Hematopoietic multipotent progenitor cell treated with erythropoietin and hydrocortisone succinate and interleukin-3 and kit ligand, for 4 days (in vitro differentiated cells): Measurements from ENCODE around the gene RBM48.
A peak's percentile ranks its signal among the peaks of the same experiment; 100 is the strongest.

Experiments used
- DNase-seq: peaks from one replicate; pipeline ENCODE4 v3.0.0-alpha.2; 2015

RBM48 gene

GRCh38 chr7:92546856-92547497 lies 18.4 kb downstream of the RBM48 start:
- DNase-seq = no peak

GRCh38 chr7:92547579-92547978 lies 19.0 kb downstream of the RBM48 start:
- no peak for DNase-seq

- no peak for DNase-seq
Measured at GRCh38 chr7:92550194-92550593, 21.6 kb downstream of the RBM48 start.

GRCh38 chr7:92557249-92557648 lies 28.7 kb downstream of the RBM48 start:
- DNase-seq = peak; percentile 6

GRCh38 chr7:92557808-92558362 lies 29.3 kb downstream of the RBM48 start:
- DNase-seq = no peak

GRCh38 chr7:92560602-92561001 lies 32.0 kb downstream of the RBM48 start:
- DNase-seq = peak; percentile 12

- DNase-seq = no peak
Measured at GRCh38 chr7:92563345-92563744, 34.8 kb downstream of the RBM48 start.

GRCh38 chr7:92567460-92567859 lies 38.9 kb downstream of the RBM48 start:
- DNase-seq = no peak

- DNase-seq = peak; percentile 23
Measured at GRCh38 chr7:92569137-92569536, 40.5 kb downstream of the RBM48 start.

- no peak for DNase-seq
Measured at GRCh38 chr7:92576296-92576695, 47.7 kb downstream of the RBM48 start.

- no peak for DNase-seq
Measured at GRCh38 chr7:92582948-92583347, 54.4 kb downstream of the RBM48 start.

- no peak for DNase-seq
Measured at GRCh38 chr7:92584953-92585352, 56.4 kb downstream of the RBM48 start.

- peak; percentile 47 for DNase-seq
Measured at GRCh38 chr7:92586403-92586802, 57.8 kb downstream of the RBM48 start.

- peak; percentile 47 for DNase-seq
Measured at GRCh38 chr7:92586841-92587240, 58.2 kb downstream of the RBM48 start.
